ENCODE data around the gene RAD23B.

DNA sequence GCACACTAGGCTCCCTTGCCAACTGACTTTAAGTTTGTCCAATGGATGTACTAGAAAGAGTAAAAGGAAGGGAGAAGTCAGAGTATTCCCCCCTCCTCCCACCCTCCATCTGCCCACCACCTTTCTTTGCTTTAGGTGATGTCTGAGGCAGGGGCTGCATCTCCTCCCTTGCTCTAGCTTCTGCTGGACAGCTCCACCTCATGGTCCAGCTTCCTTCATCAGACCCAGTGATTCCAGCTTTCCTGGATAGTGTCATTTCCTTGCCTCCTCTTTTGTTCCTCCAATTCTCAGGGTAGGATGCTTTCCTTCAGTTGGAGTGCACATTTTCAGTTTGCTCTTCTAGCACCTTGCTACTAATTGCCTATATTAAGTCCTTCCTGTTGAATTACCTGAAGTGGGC lies 67.4 kb downstream of the RAD23B start:
- TF ChIP-seq PATZ1 (CRISPR knock-in tag; IDR thresholded peaks at IDR 0.05; ENCODE audit: borderline replicate concordance) (no peak), ZC3H10 (CRISPR knock-in tag; IDR thresholded peaks at IDR 0.05) (no peak), ZFP30 (CRISPR knock-in tag; IDR thresholded peaks at IDR 0.05) (no peak), CREB5 (CRISPR knock-in tag; IDR thresholded peaks at IDR 0.05; ENCODE audit: low read depth) (no peak), RARB (CRISPR knock-in tag; IDR thresholded peaks at IDR 0.05) (no peak), TOX (CRISPR knock-in tag; IDR thresholded peaks at IDR 0.05; ENCODE audit: borderline replicate concordance) (no peak), ZFP3 (CRISPR knock-in tag; IDR thresholded peaks at IDR 0.05) (no peak), CSRNP3 (CRISPR knock-in tag; IDR thresholded peaks at IDR 0.05) (no peak)
